ENCODE measurements around the gene OR6Y1. TPM values are rescaled to one million over a fixed set of nuclear protein-coding genes. Genes with fewer than 3 reads are reported as not detected.

Gene OR6Y1
- total RNA-seq (not detected), polyA plus RNA-seq (not detected)

- intact Hi-C loops (cut with micrococcal nuclease), result no loop called here
- Histone ChIP-seq H3K36me3 (ENCODE audit: insufficient read depth, low read length) (no peaks in the 10 kb centered on the region), H3K9me3 (ENCODE audit: control insufficient read depth in 1 of 2, low read length in 2 of 2) (no peaks in the 10 kb centered on the region), H3K4me3 (ENCODE audit: low read length in 2 of 2) (no peak within 1 kb of the TSS), H3K4me1 (ENCODE audit: insufficient read depth, low read length) (no peaks in the 10 kb centered on the region), H3K27me3 (ENCODE audit: insufficient read depth, low read length) (peaks cover 3% of the 10 kb centered on the region), H3K27ac (ENCODE audit: low read depth, low read length) (no peak within 1 kb of the TSS)
- no peaks in the 10 kb centered on the region for H3K9me3 Mint-ChIP-seq
- H3K27ac Mint-ChIP-seq, result no peak within 1 kb of the TSS
- H3K36me3 Mint-ChIP-seq, result no peaks in the 10 kb centered on the region
- DNase-seq, result no peak
- H3K27me3 Mint-ChIP-seq, result peaks cover 4 to 6% of the 10 kb centered on the region in 2 donors
- no peak within 1 kb of the TSS for H3K4me3 Mint-ChIP-seq
- H3K4me1 Mint-ChIP-seq, result no peaks in the 10 kb centered on the region
- CTCF ChIA-PET (ENCODE audit: partially characterized antibody), result no interaction called here
- POLR2A ChIA-PET (ENCODE audit: partially characterized antibody), result no interaction called here
Measured at GRCh38 chr1:158554352-158554751, at the start of gene OR6Y1. Gene OR6Y1, minus strand, starts transcription at chr1:158554405. Its CDS starts 6,300 bp downstream, at chr1:158548105.

- H3K36me3 Mint-ChIP-seq, result peaks cover 0 to 4% of the 10 kb centered on the region in 2 donors
- Histone ChIP-seq H3K4me3 (ENCODE audit: low read length in 2 of 2) (no peak overlapping the region), H3K27ac (ENCODE audit: low read depth, low read length) (no peak overlapping the region), H3K9me3 (ENCODE audit: control insufficient read depth in 1 of 2, low read length in 2 of 2) (peaks cover 0 to 9% of the 10 kb centered on the region in 2 donors), H3K27me3 (ENCODE audit: insufficient read depth, low read length) (no peaks in the 10 kb centered on the region), H3K36me3 (ENCODE audit: insufficient read depth, low read length) (no peaks in the 10 kb centered on the region), H3K4me1 (ENCODE audit: insufficient read depth, low read length) (no peaks in the 10 kb centered on the region)
- no peak overlapping the region for H3K4me3 Mint-ChIP-seq
- no peak for DNase-seq
- no peak overlapping the region for H3K27ac Mint-ChIP-seq
- peaks cover 2 to 44% (median 28%) of the 10 kb centered on the region in 8 donors for H3K9me3 Mint-ChIP-seq
- POLR2A ChIA-PET (ENCODE audit: partially characterized antibody), result interaction anchor here (0.5 kb wide), 1 partner anchor 210 kb away, joined by 4 read pairs; no protein-coding TSS in a partner anchor
- CTCF ChIA-PET (ENCODE audit: partially characterized antibody), result no interaction called here
- H3K27me3 Mint-ChIP-seq, result peaks cover 1 to 5% of the 10 kb centered on the region in 2 donors
- intact Hi-C loops (cut with micrococcal nuclease), result no loop called here
- no peaks in the 10 kb centered on the region for H3K4me1 Mint-ChIP-seq
Measured at GRCh38 chr1:158600735-158601134, 46.5 kb upstream of the OR6Y1 start.

GRCh38 chr1:158586942-158587341 lies 32.7 kb upstream of the OR6Y1 start:
- Mint-ChIP-seq H3K27me3 (peaks cover 11 to 14% of the 10 kb centered on the region in 2 donors), H3K9me3 (peaks cover 0 to 23% (median 7%) of the 10 kb centered on the region in 8 donors), H3K36me3 (no peaks in the 10 kb centered on the region), H3K4me1 (no peaks in the 10 kb centered on the region), H3K27ac (no peak overlapping the region), H3K4me3 (no peak overlapping the region)
- Histone ChIP-seq H3K9me3 (ENCODE audit: control insufficient read depth in 1 of 2, low read length in 2 of 2) (peaks cover 0 to 5% of the 10 kb centered on the region in 2 donors), H3K4me1 (ENCODE audit: insufficient read depth, low read length) (no peaks in the 10 kb centered on the region), H3K36me3 (ENCODE audit: insufficient read depth, low read length) (no peaks in the 10 kb centered on the region), H3K27ac (ENCODE audit: low read depth, low read length) (no peak overlapping the region), H3K4me3 (ENCODE audit: low read length in 2 of 2) (no peak overlapping the region), H3K27me3 (ENCODE audit: insufficient read depth, low read length) (no peaks in the 10 kb centered on the region)
- CTCF ChIA-PET (ENCODE audit: partially characterized antibody), result no interaction called here
- DNase-seq, result no peak
- POLR2A ChIA-PET (ENCODE audit: partially characterized antibody), result no interaction called here
- intact Hi-C loops (cut with micrococcal nuclease), result no loop called here

GRCh38 chr1:158583962-158584361 lies 29.8 kb upstream of the OR6Y1 start:
- Histone ChIP-seq H3K4me3 (ENCODE audit: low read length in 2 of 2) (no peak overlapping the region), H3K27ac (ENCODE audit: low read depth, low read length) (no peak overlapping the region), H3K27me3 (ENCODE audit: insufficient read depth, low read length) (no peaks in the 10 kb centered on the region), H3K9me3 (ENCODE audit: control insufficient read depth in 1 of 2, low read length in 2 of 2) (peaks cover 0 to 5% of the 10 kb centered on the region in 2 donors), H3K4me1 (ENCODE audit: insufficient read depth, low read length) (no peaks in the 10 kb centered on the region), H3K36me3 (ENCODE audit: insufficient read depth, low read length) (no peaks in the 10 kb centered on the region)
- H3K27me3 Mint-ChIP-seq, result peaks cover 10 to 17% of the 10 kb centered on the region in 2 donors
- H3K27ac Mint-ChIP-seq, result no peak overlapping the region
- intact Hi-C loops (cut with micrococcal nuclease), result no loop called here
- H3K36me3 Mint-ChIP-seq, result no peaks in the 10 kb centered on the region
- POLR2A ChIA-PET (ENCODE audit: partially characterized antibody), result no interaction called here
- CTCF ChIA-PET (ENCODE audit: partially characterized antibody), result no interaction called here
- DNase-seq, result no peak
- H3K4me3 Mint-ChIP-seq, result no peak overlapping the region
- H3K4me1 Mint-ChIP-seq, result no peaks in the 10 kb centered on the region
- peaks cover 0 to 21% (median 7%) of the 10 kb centered on the region in 8 donors for H3K9me3 Mint-ChIP-seq

- Mint-ChIP-seq H3K4me3 (no peak within 1 kb of the TSS), H3K27ac (no peak within 1 kb of the TSS), H3K27me3 (peaks cover 15 to 16% of the 10 kb centered on the region in 2 donors), H3K36me3 (no peaks in the 10 kb centered on the region), H3K4me1 (no peaks in the 10 kb centered on the region), H3K9me3 (no peaks in the 10 kb centered on the region)
- H3K27ac ChIP-seq (ENCODE audit: low read depth, low read length), result no peak within 1 kb of the TSS
- POLR2A ChIA-PET (ENCODE audit: partially characterized antibody), result no interaction called here
- no peaks in the 10 kb centered on the region for H3K27me3 ChIP-seq (ENCODE audit: insufficient read depth, low read length)
- DNase-seq, result no peak
- H3K36me3 ChIP-seq (ENCODE audit: insufficient read depth, low read length), result no peaks in the 10 kb centered on the region
- H3K4me3 ChIP-seq (ENCODE audit: low read length in 2 of 2), result no peak within 1 kb of the TSS
- no peaks in the 10 kb centered on the region for H3K9me3 ChIP-seq (ENCODE audit: control insufficient read depth in 1 of 2, low read length in 2 of 2)
- intact Hi-C loops (cut with micrococcal nuclease), result no loop called here
- no peaks in the 10 kb centered on the region for H3K4me1 ChIP-seq (ENCODE audit: insufficient read depth, low read length)
- CTCF ChIA-PET (ENCODE audit: partially characterized antibody), result no interaction called here
Measured at GRCh38 chr1:158579733-158580132, 25.5 kb upstream of the OR6Y1 start, which contains the start of gene OR10X1. Gene OR10X1, minus strand, starts transcription at chr1:158579899. Its CDS starts 0 bp downstream, at chr1:158579899.

GRCh38 chr1:158577561-158577960 lies 23.4 kb upstream of the OR6Y1 start:
- Histone ChIP-seq H3K4me1 (ENCODE audit: insufficient read depth, low read length) (no peaks in the 10 kb centered on the region), H3K27ac (ENCODE audit: low read depth, low read length) (no peak overlapping the region), H3K4me3 (ENCODE audit: low read length in 2 of 2) (no peak overlapping the region), H3K9me3 (ENCODE audit: control insufficient read depth in 1 of 2, low read length in 2 of 2) (no peaks in the 10 kb centered on the region), H3K36me3 (ENCODE audit: insufficient read depth, low read length) (no peaks in the 10 kb centered on the region), H3K27me3 (ENCODE audit: insufficient read depth, low read length) (no peaks in the 10 kb centered on the region)
- Mint-ChIP-seq H3K36me3 (no peaks in the 10 kb centered on the region), H3K27ac (no peak overlapping the region), H3K4me1 (no peaks in the 10 kb centered on the region), H3K9me3 (no peaks in the 10 kb centered on the region), H3K4me3 (no peak overlapping the region), H3K27me3 (peaks cover 11 to 15% of the 10 kb centered on the region in 2 donors)
- CTCF ChIA-PET (ENCODE audit: partially characterized antibody), result no interaction called here
- intact Hi-C loops (cut with micrococcal nuclease), result no loop called here
- DNase-seq, result no peak
- POLR2A ChIA-PET (ENCODE audit: partially characterized antibody), result no interaction called here

GRCh38 chr1:158572226-158572625 lies 18.0 kb upstream of the OR6Y1 start:
- Histone ChIP-seq H3K9me3 (ENCODE audit: control insufficient read depth in 1 of 2, low read length in 2 of 2) (no peaks in the 10 kb centered on the region), H3K36me3 (ENCODE audit: insufficient read depth, low read length) (no peaks in the 10 kb centered on the region), H3K4me3 (ENCODE audit: low read length in 2 of 2) (no peak overlapping the region), H3K27me3 (ENCODE audit: insufficient read depth, low read length) (no peaks in the 10 kb centered on the region), H3K4me1 (ENCODE audit: insufficient read depth, low read length) (no peaks in the 10 kb centered on the region), H3K27ac (ENCODE audit: low read depth, low read length) (no peak overlapping the region)
- intact Hi-C loops (cut with micrococcal nuclease), result no loop called here
- no peak for DNase-seq
- peaks cover 0 to 2% (median 0%) of the 10 kb centered on the region in 8 donors for H3K9me3 Mint-ChIP-seq
- no peaks in the 10 kb centered on the region for H3K4me1 Mint-ChIP-seq
- H3K27me3 Mint-ChIP-seq, result peaks cover 9 to 19% of the 10 kb centered on the region in 2 donors
- POLR2A ChIA-PET (ENCODE audit: partially characterized antibody), result no interaction called here
- CTCF ChIA-PET (ENCODE audit: partially characterized antibody), result no interaction called here
- no peak overlapping the region for H3K4me3 Mint-ChIP-seq
- no peaks in the 10 kb centered on the region for H3K36me3 Mint-ChIP-seq
- no peak overlapping the region for H3K27ac Mint-ChIP-seq

- Mint-ChIP-seq H3K36me3 (no peaks in the 10 kb centered on the region), H3K27ac (no peak within 1 kb of the TSS)
- CTCF ChIA-PET (ENCODE audit: partially characterized antibody), result no interaction called here
Measured at GRCh38 chr1:158570480-158570879, 16.3 kb upstream of the OR6Y1 start, which contains the start of gene OR6P1. Gene OR6P1, minus strand, starts transcription at chr1:158570580. Its CDS starts 6,976 bp downstream, at chr1:158563604.

More at GRCh38 chr1:158570480-158570879, 16.3 kb upstream of the OR6Y1 start, which contains the start of gene OR6P1:
- H3K36me3 ChIP-seq (ENCODE audit: insufficient read depth, low read length), result no peaks in the 10 kb centered on the region
- H3K9me3 ChIP-seq (ENCODE audit: control insufficient read depth in 1 of 2, low read length in 2 of 2), result no peaks in the 10 kb centered on the region
- DNase-seq, result no peak
- Mint-ChIP-seq H3K4me3 (no peak within 1 kb of the TSS), H3K4me1 (no peaks in the 10 kb centered on the region), H3K27me3 (peaks cover 15 to 23% of the 10 kb centered on the region in 2 donors), H3K9me3 (peaks cover 0 to 5% (median 0%) of the 10 kb centered on the region in 8 donors)
- POLR2A ChIA-PET (ENCODE audit: partially characterized antibody), result no interaction called here
- H3K4me3 ChIP-seq (ENCODE audit: low read length in 2 of 2), result no peak within 1 kb of the TSS
- no peak within 1 kb of the TSS for H3K27ac ChIP-seq (ENCODE audit: low read depth, low read length)
- intact Hi-C loops (cut with micrococcal nuclease), result no loop called here
- H3K4me1 ChIP-seq (ENCODE audit: insufficient read depth, low read length), result no peaks in the 10 kb centered on the region
- no peaks in the 10 kb centered on the region for H3K27me3 ChIP-seq (ENCODE audit: insufficient read depth, low read length)
